GM18861 (cell line): ENCODE data around the gene FUS.
"Not testable (repeated sequence)": the region's sequence is repeated elsewhere in the genome, so short reads cannot be mapped to it uniquely, and the experiment has no call there.

Experiments
- ATAC-seq: cut with Tn5 transposase; IDR thresholded peaks from one replicate; pipeline ENCODE4 v1.9.1; 2021; ENCODE audit not compliant: unreplicated experiment

The FUS gene

GRCh38 chr16:31143011-31143693 is 36.8 kb upstream of the FUS start:
- no peak for ATAC-seq

GRCh38 chr16:31143694-31144148 is 36.2 kb upstream of the FUS start:
- ATAC-seq = no peak

DNA sequence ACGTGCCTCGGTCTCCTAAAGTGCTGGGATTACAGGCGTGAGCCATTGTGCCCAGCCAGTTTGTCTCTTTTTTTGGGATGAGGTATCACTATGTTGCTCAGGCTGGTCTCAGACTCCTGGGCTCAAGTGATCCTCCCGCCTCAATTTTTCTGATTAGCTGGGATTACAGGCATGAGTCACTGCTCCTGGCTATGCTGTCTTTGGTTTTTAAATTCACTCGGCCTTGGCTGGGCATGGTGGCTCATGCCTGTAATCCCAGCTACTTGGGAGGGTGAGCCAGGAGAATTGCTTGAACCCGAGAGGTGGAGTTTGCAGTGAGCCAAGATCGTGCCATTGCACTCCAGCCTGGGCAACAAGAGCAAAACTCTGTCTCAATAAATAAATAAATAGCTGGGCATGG is 35.5 kb upstream of the FUS start:
- ATAC-seq = not testable (repeated sequence)

DNA sequence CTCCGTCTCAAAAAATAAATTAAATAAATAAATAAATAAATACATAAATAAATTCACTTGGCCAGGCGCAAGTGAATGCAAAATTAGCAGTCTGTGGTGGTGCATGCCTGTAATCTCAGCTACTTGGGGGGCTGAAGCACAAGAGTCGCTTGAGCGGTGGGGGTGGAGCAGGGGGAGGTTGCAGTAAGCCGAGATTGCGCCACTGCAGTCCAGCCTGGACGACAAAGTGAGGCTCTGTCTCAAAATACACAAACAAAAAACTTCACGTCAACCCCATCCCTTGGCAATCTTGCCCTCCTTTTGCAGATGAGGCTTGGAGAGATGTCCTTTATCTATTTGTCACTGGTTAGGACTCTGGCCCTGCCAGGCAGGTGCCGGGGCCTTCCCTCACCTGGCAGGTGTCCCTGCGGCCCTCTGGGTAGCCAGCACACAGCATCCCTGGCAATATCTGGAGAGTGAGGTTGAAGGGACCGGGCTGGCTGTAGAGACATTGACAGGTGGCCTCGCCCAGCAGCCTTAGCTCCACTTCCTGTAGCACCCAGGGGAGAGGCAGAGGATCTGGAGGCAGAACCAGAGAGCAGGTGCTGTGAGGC is 34.4 kb upstream of the FUS start:
- ATAC-seq = no peak

- no peak for ATAC-seq
Observed at GRCh38 chr16:31147574-31147973, 32.4 kb upstream of the FUS start.

GRCh38 chr16:31148281-31148728 is 31.6 kb upstream of the FUS start:
- ATAC-seq = no peak

- ATAC-seq = no peak
Observed at GRCh38 chr16:31148896-31149295, 31.0 kb upstream of the FUS start.

- ATAC-seq = no peak
Observed at GRCh38 chr16:31149332-31149731, 30.6 kb upstream of the FUS start.

DNA sequence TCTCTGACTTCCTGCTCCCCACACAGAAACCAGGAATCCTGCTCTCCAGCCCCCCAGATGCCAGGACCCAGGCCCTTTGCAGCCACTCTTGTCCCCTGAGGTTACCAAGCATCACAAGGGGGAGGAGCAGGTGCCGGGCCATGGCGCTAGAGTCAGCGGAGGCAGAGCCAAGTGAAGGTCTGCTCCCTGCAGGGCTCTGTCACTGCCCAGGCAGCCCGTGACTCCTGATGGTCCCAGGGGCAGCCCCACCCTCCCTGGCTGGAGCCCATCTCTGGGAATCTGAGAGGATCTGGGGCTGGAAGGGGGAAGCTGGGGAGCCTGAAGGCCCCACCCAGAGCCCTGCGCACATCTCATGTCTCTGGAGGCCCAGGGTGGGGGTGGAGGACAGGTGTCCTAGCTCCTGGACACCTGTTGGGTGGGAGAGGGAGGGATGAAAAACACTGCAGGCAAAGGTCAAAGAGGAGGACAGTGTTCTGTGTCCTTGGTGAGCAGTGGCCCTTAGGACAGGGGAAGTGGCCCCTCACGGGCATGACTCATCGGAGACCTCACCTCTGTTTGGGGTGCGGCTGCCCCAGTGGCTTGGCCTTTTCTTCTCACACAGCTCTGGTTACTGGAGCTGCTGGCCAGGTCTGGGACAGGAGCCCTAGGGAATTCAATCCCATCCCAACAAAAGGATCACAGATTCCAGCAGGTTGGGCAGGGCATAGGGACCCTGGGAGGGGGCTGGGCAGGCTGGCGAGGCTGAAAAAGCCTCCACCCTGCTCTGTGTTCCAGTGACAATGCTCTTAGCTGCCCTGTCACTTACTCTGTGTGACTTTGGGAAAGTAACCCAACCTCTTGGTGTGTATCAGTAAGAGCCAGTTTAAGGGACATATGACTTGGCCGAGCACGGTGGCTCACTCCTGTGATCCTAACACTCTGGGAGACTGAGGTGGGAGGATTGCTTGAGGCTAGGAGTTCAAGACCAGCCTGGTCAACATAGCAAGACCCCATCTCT is 29.7 kb upstream of the FUS start, which contains the start of gene PRSS36:
Gene PRSS36, minus strand, starts transcription at position 173 of the 997 bp plus-strand sequence. Its CDS starts 31 bp downstream, at position 142.
- ATAC-seq = no peak

- ATAC-seq = not testable (repeated sequence)
Observed at GRCh38 chr16:31150976-31151375, 29.0 kb upstream of the FUS start.

DNA sequence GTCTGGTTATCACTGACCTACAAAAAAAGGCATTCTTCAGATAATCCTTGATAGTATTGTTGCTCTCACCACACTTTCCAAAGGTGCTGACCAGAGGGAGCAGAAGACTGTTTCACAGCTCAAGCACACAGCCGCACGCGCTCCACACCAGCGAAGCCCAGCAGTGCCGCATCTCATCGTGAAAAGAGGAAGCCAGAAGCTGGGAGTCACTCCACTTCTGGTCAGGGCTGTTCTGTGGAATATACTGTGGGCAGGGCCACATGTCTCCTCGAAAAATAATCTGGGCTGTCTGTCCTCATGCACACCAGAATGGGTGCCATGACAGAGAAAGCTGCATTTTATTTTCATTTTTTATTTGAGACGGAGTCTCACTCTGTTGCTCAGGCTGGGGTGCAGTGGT is 22.8 kb upstream of the FUS start:
- ATAC-seq = no peak

DNA sequence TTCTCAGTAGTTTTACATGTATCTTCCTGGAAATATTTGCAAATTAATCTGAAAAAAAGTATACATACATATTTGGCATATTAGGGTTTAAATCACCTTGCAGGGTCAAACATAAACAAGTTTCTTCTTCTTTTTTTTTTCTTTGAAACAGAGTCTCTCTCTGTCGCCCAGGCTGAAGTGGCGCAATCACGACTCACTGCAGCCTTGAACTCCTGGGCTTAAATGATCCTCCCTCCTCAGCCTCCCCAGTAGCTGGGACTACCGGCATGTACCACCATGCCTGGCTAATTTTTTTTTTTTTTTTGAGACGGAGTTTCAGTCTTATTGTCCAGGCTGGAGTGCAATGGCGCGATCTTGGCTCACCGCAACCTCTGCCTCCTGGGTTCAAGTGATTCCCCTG is 12.6 kb upstream of the FUS start:
- no peak for ATAC-seq

DNA sequence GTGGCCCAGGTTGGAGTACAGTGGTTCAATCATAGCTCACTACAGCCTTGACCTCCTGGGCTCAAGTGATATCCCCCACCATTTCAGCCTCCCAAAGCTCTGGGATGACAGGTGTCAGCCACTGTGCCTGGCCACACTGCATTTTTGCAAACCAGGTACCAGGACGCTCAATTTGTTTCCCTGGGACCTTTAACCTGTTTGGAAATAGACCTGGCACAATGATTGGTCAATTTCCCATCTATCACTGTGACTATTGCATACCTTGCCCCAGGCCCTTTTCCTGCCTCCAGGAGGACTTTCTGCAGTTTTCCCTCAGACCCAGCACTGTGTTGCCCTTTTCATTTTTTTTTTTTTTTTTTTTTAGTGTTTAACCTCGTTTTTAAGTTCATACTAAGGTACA is 11.1 kb upstream of the FUS start:
- no peak for ATAC-seq

GRCh38 chr16:31170048-31170447 is 9.9 kb upstream of the FUS start:
- ATAC-seq = not testable (repeated sequence)

DNA sequence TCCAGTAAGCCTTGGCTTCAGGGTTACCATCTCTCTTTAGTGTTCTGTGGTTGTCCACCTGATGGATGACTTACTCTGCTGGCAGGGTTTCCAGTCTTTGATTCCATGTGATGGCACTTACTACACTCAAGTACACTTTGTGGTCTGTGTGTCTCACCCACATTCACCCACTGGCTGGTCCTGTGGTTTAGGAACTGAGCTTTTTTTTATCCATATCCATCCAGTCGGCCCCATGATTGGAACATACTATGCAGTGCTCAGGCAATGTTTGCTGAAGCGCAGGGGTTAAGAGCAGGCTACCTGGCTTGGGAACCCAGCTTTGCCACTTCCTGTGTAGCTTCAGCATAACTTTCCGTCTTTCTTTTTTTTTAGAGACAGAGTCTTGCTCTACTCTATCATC is 2.8 kb upstream of the FUS start:
- ATAC-seq = no peak

DNA sequence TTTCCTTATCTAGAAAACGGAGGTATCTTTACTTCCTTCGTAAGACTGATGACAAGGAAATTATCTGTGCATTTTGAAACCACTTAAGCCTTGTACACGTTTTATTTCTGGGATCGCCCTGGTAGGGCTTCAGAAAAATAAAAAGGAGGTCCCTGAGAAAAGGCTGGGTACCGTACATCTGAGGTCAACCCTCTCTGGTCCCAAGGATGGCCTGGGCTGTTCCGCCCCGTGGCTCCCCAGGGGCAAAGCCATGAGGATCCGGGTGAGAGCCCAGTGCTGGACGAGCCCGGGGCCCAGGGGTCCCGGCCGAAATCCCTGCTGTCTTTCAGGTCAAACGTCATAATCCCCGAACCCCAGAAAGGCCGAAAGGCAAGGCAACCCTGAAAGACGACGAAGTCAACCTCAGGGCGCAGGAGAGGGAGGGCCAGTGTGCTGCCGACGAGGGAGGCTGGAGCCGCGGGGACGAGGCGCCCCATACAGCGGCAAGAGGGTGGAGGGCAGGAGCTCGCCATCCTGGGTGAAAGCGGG is 656 bp upstream of the FUS start:
- peak; percentile 3 for ATAC-seq

DNA sequence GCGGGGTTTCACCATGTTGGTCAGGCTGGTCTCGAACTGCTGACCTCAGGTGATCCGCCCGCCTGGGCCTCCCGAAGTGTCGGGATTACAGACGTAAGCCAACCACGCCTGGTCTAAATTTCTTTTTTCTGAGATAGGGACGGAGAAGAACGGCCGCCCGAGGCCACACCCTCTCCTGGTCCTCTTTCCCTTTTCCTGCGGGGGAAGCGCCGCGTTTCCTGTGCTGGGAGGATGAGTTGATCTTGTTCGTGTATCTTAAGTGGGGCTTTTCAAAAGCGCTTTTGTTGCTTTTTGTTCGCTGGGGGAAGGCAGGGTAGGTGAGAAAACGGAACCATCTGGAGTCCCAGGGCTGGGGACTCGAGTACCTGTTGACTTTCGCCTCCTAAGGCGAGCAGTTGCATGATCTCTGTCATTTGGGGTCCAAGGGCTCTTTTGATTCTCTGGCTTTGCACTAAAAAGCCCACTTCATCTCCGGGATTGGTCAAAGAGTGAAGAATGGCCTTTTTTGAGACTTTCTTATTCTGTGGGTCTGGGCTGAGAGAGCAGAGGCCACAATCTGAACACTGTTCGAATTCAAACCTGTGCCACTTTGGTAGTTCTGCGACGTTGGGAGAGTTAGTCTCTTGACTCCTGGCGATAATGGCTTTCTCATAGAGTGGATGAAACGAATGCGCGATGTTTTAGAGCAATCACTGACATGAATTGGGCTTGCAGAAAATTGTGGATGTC is 1.3 kb downstream of the FUS start:
- no peak for ATAC-seq

DNA sequence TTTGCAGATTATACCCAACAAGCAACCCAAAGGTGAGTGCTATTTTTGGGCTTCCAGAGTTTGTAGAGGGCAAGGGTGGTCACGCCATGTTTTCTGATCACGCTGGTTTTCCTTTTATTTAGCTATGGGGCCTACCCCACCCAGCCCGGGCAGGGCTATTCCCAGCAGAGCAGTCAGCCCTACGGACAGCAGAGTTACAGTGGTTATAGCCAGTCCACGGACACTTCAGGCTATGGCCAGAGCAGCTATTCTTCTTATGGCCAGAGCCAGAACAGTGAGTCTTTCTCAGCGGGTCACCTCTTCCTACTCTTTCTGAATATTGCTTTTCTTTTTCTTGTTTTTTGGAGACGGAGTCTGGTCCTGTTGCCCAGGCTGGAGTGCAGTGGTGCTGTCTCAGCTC is 2.5 kb downstream of the FUS start:
- no peak for ATAC-seq

DNA sequence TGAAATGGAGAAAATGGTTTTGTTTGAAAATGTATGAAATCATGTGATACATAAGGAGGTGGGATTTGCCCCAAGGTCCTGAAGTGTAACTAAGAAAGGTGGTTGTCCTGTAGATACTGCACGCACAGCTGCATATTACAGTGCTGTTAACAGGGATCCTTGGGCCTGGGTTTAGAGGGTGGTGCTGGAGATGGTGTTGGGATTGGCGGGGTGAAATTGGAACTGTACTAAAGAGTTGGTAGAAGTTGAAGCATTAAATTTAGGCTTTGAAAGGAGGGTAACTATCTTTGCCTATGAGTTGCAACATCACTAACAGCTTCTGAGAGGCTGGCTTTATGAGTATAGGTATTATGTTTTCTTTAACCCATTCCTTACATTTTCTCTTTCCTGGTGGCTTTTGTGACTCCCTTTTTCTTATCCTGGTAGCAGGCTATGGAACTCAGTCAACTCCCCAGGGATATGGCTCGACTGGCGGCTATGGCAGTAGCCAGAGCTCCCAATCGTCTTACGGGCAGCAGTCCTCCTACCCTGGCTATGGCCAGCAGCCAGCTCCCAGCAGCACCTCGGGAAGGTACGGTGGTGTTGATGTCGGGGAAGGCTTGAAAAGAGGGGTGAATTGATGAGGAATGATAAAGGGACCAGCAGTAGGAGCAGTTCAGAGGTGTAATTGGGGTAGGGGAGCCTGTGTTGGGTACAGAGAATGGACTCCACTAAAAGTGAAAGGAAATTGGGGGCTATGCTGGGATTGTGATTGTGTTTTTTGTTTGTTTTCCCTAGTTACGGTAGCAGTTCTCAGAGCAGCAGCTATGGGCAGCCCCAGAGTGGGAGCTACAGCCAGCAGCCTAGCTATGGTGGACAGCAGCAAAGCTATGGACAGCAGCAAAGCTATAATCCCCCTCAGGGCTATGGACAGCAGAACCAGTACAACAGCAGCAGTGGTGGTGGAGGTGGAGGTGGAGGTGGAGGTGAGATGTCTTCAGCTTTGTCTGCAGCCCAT is 3.8 kb downstream of the FUS start:
- ATAC-seq = no peak
